Fibroblast of pulmonary artery (primary cell): ENCODE results near the gene ACTN2.

Experiments used
- DNase-seq: peaks from one replicate; pipeline ENCODE4 v3.0.0-alpha.2; 2010; ENCODE audit warnings: low read depth
- H3K4me3 ChIP-seq: replicated peaks from 2 replicates; pipeline ENCODE4 v1.5.1; 2011; ENCODE audit warnings: low read depth, mild to moderate bottlenecking, control low read depth, low read length, moderate library complexity
- TF ChIP-seq, protein P1 (sequence below): IDR thresholded peaks from 2 replicates; pipeline ENCODE4 v1.5.1; 2011; ENCODE audit warnings: mild to moderate bottlenecking, control low read depth, low read length, inconsistent platforms; ENCODE audit errors: missing control alignments

ACTN2 gene

DNA sequence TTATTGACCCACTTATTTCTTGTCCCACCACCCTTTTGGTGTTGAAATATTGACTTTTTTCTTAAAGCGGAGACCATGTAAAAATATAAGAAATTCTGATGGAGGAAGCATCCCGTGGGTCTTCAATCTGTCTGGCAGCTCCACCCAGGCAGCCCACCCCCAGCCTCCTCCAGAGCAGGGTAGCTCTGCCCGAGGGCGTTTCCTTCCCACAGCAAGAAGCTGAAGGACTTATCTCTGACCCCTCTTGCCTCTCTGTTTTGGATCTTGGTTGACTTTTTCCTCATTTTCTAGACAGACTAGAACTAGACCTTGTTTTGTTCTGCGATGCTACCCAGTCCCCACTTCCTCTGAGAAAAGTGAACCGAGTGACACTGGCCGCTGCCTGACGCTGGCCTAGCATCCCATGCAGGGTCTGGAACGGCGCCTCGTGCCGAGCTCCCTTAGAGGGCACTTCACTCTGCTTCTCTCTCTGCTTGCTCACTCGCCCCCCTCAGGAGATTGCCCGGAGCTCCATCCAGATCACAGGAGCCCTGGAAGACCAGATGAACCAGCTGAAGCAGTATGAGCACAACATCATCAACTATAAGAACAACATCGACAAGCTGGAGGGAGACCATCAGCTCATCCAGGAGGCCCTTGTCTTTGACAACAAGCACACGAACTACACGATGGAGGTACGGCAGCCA is 68.4 kb downstream of the ACTN2 start:
- DNase-seq: no peak
- TF ChIP-seq, protein P1, sequence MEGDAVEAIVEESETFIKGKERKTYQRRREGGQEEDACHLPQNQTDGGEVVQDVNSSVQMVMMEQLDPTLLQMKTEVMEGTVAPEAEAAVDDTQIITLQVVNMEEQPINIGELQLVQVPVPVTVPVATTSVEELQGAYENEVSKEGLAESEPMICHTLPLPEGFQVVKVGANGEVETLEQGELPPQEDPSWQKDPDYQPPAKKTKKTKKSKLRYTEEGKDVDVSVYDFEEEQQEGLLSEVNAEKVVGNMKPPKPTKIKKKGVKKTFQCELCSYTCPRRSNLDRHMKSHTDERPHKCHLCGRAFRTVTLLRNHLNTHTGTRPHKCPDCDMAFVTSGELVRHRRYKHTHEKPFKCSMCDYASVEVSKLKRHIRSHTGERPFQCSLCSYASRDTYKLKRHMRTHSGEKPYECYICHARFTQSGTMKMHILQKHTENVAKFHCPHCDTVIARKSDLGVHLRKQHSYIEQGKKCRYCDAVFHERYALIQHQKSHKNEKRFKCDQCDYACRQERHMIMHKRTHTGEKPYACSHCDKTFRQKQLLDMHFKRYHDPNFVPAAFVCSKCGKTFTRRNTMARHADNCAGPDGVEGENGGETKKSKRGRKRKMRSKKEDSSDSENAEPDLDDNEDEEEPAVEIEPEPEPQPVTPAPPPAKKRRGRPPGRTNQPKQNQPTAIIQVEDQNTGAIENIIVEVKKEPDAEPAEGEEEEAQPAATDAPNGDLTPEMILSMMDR: no peak
- H3K4me3 ChIP-seq: no peak overlapping the region

GRCh38 chr1:236757640-236758039 is 71.3 kb downstream of the ACTN2 start:
- TF ChIP-seq, protein P1: no peak
- H3K4me3 ChIP-seq: no peak overlapping the region
- DNase-seq: no peak

DNA sequence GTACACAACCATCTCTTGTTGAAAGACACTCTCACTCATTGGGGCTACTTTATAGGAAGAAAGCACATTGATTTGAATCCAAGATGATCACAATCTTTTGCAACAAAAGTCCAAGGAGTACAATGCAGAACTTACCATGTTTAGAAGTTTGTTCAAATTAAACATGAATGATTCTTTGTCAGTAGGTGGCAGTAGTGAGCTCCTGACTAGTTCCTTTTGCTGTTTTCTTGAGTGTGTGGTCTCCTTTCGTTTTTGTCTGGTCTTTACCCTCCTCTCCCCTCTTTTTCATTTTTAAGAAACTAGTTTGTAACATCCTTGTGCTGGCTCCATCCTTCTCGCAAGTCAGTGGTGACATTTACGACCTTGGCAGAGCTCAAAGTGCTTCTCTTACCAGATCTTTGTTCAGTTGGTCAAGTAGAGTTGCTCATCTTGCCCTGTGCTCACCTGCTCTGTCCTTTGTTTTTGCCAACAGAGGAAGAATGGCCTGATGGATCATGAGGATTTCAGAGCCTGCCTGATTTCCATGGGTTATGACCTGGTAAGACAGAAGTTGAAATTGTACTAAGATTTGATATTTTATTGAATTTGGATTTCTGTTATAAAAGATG is 73.1 kb downstream of the ACTN2 start:
- TF ChIP-seq, protein P1: peak; percentile 76
- peak; percentile 64 for DNase-seq

GRCh38 chr1:236760480-236760879 is 74.2 kb downstream of the ACTN2 start:
- H3K4me3 ChIP-seq: no peak overlapping the region
- no peak for DNase-seq
- TF ChIP-seq, protein P1: no peak

More for the DNA sequence above, 73.1 kb downstream of the ACTN2 start:
- no peak overlapping the region for H3K4me3 ChIP-seq

DNA sequence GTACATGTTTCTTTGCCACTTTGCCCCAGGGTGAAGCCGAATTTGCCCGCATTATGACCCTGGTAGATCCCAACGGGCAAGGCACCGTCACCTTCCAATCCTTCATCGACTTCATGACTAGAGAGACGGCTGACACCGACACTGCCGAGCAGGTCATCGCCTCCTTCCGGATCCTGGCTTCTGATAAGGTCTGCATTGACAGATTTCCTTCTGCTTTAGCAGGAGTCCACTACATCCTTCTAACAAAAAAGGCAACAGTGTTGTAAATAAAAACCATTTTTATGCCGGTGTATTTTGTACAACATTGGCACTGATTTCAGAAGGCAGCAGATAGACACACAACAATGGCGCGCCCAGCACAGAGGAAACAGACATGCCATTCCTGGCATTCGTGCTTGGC is 74.7 kb downstream of the ACTN2 start:
- TF ChIP-seq, protein P1: no peak
- no peak for DNase-seq
- H3K4me3 ChIP-seq: no peak overlapping the region

DNA sequence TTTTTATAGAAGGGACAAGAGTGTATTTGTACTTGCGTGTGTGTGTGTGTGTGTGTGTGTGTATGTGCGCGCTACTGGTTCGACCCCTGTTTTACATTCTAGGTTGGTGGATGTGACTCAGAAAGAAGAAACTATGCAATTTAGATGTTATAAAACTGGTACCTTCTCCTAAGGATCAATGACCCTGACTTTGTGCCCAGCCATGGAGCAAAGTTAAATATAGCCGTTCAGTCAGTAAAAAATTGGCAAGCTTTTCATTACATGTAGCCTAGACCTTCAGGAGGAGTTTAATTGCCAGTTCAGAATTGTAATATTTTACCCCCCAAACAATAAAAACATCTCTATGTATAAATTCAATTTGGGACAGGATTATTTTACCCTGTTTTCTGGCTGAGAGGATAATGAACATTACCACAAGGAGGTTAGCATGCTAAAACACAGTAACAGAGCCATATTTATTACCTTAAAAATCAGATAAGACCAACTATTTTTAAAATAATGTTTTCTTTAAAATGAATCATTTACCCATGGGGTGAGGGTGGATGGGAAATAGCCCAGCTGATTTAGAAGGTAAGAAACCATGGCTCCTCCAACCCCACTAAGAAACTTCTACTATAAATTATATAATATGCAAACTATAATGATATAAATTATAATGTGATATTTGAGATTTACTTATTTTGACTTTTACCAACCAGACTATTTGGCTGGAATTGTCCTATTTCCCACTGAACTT is 75.3 kb downstream of the ACTN2 start:
- TF ChIP-seq, protein P1: no peak
- DNase-seq: no peak
- H3K4me3 ChIP-seq: no peak overlapping the region
